HepG2 (cell line): ENCODE results near the gene PHF5A. TPM values are rescaled to one million over a fixed set of nuclear protein-coding genes. Genes with fewer than 3 reads are reported as not detected.

ENCODE experiments used
- MIER3 ChIP-seq: IDR thresholded peaks from 2 replicates; pipeline ENCODE4 v1.6.1; 2016; ENCODE audit warnings: missing compliant biosample characterization, borderline replicate concordance
- POLR2G ChIP-seq: fragments of 200-400 bp; formaldehyde crosslinking; IDR thresholded peaks from 2 replicates; pipeline ENCODE4 v1.6.1; 2018; ENCODE audit warnings: mild to moderate bottlenecking, low read depth, low read length, moderate library complexity
- RNF2 ChIP-seq: fragments of 450-650 bp; conservative IDR thresholded peaks from 2 replicates; pipeline ENCODE4 v1.6.1; 2016; ENCODE audit warnings: low read depth
- SRSF4 ChIP-seq: fragments of 200-400 bp; formaldehyde crosslinking; IDR thresholded peaks from one replicate; pipeline ENCODE4 v1.6.1; 2018; ENCODE audit warnings: mild to moderate bottlenecking, low read depth, low read length, moderate library complexity; ENCODE audit not compliant: poor library complexity, severe bottlenecking
- ZNF160 ChIP-seq: sonication (generic); formaldehyde crosslinking; IDR thresholded peaks from 2 replicates; pipeline ENCODE4 v1.8.0; 2022; ENCODE audit warnings: mild to moderate bottlenecking, inconsistent platforms, missing genetic modification reagents
- ZNF530 ChIP-seq: sonication (generic); formaldehyde crosslinking; IDR thresholded peaks from 2 replicates; pipeline ENCODE4 v1.5.0; 2020; ENCODE audit warnings: low read depth, mild to moderate bottlenecking, missing genetic modification reagents
- ZNF563 ChIP-seq: sonication (generic); formaldehyde crosslinking; IDR thresholded peaks from 2 replicates; pipeline ENCODE4 v1.8.0; 2022; ENCODE audit warnings: mild to moderate bottlenecking, moderate library complexity, missing genetic modification reagents
- ZNF607 ChIP-seq: sonication (generic); formaldehyde crosslinking; IDR thresholded peaks from 2 replicates; pipeline ENCODE4 v1.5.1; 2020; ENCODE audit warnings: missing genetic modification reagents, mild to moderate bottlenecking, borderline replicate concordance
- ZNF709 ChIP-seq: sonication (generic); formaldehyde crosslinking; IDR thresholded peaks from 2 replicates; pipeline ENCODE4 v1.5.0; 2020; ENCODE audit warnings: mild to moderate bottlenecking, missing genetic modification reagents
- ZNF749 ChIP-seq: sonication (generic); formaldehyde crosslinking; IDR thresholded peaks from 2 replicates; pipeline ENCODE4 v1.8.0; 2022; ENCODE audit warnings: mild to moderate bottlenecking, missing genetic modification reagents, moderate library complexity, borderline replicate concordance
- ZNF850 ChIP-seq: sonication (generic); formaldehyde crosslinking; conservative IDR thresholded peaks from 2 replicates; pipeline ENCODE4 v1.9.0; 2021; ENCODE audit warnings: mild to moderate bottlenecking, missing genetic modification reagents
- polyA plus RNA-seq, 8 experiments: library from polyadenylated mRNA; depleted of rRNA in 3 of 8; stranded (reverse) in 7 of 8; unstranded in 1 of 8; fragments of >200 nt; fragmentation: Illumina TruSeq in 4 of 8; extraction: Trizol in 4 of 8; gene quantifications; 2 replicates each; pipeline versions ENCODE4 v1.2.1 to v1.2.3, GENCODE V29; 2011 to 2016; ENCODE audit warnings: low read depth in 4 of 8, missing spikeins in 1 of 8, mixed read lengths in 1 of 8; ENCODE audit not compliant: insufficient read depth in 1 of 8
- total RNA-seq, 5 experiments: library from RNA; depleted of rRNA; stranded (reverse); fragments of >200 nt; fragmentation: Illumina TruSeq; extraction: Trizol; gene quantifications; 2 replicates each; pipeline ENCODE4 v1.2.3, GENCODE V29; 2016; ENCODE audit warnings: low read depth in 1 of 5
- TF ChIP-seq, protein P1 (sequence below): sonication (generic); formaldehyde crosslinking; IDR thresholded peaks from 2 replicates; pipeline ENCODE4 v1.4.0; 2020; ENCODE audit warnings: low read depth, missing genetic modification reagents
- TF ChIP-seq, protein P2 (sequence below): sonication (generic); formaldehyde crosslinking; IDR thresholded peaks from 2 replicates; pipeline ENCODE4 v1.5.0; 2020; ENCODE audit warnings: missing genetic modification reagents, mild to moderate bottlenecking, borderline replicate concordance
- TF ChIP-seq, protein P3 (sequence below): sonication (generic); formaldehyde crosslinking; IDR thresholded peaks from 2 replicates; pipeline ENCODE4; 2020; ENCODE audit warnings: missing genetic modification reagents, mild to moderate bottlenecking, borderline replicate concordance
- TF ChIP-seq, protein P4 (sequence below): sonication (generic); formaldehyde crosslinking; IDR thresholded peaks from 2 replicates; pipeline ENCODE4 v1.4.0; 2020; ENCODE audit warnings: missing genetic modification reagents

Gene PHF5A
- total and polyA plus RNA-seq, 2 of the 13 experiments (the other 11 are each of a cell fraction or from before 2014, with no cell fraction given) = 56.6 to 105 TPM

DNA sequence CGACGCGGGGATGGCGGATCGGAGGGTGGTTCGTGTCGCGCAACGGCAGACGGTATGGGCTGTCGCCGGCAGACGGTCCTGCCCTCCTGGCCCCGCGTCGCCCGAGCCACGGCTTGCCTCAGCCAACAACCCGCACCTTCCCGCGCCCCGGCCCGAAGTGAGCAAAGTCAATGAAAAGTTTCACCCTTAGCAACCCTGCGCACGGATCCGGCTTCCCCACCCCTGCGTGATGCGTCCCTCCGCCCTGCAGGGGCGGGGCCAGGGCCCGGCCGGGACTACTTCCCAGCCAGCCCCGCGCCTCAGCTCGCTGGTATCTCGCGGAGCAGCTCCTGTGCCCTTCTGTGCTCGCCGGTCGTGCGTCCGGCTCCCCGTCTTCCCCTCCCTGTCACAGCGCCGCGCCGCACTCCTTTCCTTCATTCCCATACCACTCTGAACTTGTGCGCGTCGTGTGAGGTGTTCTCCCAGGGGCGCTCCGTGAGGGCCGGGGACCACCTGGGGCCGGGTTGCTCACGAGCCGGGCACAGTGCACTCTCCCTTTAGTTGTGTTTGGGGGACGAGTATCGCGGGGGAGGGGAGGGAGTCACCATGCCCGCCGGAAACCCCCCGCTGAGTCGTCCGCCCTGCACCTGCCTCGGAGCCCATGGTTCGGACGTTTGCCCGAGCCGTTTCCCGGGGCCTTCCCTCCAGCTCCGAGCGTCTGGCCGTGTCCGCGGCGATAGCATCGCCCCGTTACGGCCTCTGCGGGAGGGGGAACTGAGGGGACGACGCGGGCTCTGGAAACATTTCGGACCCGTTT, 21.7 kb downstream of the PHF5A start, which contains the start of gene TOB2 (continued):
- TF ChIP-seq, protein P1, sequence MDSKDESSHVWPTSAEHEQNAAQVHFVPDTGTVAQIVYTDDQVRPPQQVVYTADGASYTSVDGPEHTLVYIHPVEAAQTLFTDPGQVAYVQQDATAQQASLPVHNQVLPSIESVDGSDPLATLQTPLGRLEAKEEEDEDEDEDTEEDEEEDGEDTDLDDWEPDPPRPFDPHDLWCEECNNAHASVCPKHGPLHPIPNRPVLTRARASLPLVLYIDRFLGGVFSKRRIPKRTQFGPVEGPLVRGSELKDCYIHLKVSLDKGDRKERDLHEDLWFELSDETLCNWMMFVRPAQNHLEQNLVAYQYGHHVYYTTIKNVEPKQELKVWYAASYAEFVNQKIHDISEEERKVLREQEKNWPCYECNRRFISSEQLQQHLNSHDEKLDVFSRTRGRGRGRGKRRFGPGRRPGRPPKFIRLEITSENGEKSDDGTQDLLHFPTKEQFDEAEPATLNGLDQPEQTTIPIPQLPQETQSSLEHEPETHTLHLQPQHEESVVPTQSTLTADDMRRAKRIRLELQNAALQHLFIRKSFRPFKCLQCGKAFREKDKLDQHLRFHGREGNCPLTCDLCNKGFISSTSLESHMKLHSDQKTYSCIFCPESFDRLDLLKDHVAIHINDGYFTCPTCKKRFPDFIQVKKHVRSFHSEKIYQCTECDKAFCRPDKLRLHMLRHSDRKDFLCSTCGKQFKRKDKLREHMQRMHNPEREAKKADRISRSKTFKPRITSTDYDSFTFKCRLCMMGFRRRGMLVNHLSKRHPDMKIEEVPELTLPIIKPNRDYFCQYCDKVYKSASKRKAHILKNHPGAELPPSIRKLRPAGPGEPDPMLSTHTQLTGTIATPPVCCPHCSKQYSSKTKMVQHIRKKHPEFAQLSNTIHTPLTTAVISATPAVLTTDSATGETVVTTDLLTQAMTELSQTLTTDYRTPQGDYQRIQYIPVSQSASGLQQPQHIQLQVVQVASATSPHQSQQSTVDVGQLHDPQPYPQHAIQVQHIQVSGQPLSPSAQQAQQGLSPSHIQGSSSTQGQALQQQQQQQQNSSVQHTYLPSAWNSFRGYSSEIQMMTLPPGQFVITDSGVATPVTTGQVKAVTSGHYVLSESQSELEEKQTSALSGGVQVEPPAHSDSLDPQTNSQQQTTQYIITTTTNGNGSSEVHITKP (CRISPR knock-in tag) = peak; percentile 73; the same call in 1 of the 2 replicates
- TF ChIP-seq MIER3 (peak; percentile 96), ZNF563 (CRISPR knock-in tag) (peak; percentile 86), ZNF160 (CRISPR knock-in tag) (peak; percentile 75; the same call in 1 of the 2 replicates), ZNF607 (CRISPR knock-in tag) (peak; percentile 97), ZNF749 (CRISPR knock-in tag) (peak; percentile 58; the same call in 1 of the 2 replicates), POLR2G (peak; percentile 98), SRSF4 (no peak), ZNF850 (CRISPR knock-in tag) (peak; percentile 11; the same call in 1 of the 2 replicates), RNF2 (no peak; the same call in 1 of the 2 replicates), ZNF530 (0 out of 2 replicates have a peak, but pooled peaks have one; percentile 35), ZNF709 (CRISPR knock-in tag) (peak; percentile 97)
- TF ChIP-seq, protein P2, sequence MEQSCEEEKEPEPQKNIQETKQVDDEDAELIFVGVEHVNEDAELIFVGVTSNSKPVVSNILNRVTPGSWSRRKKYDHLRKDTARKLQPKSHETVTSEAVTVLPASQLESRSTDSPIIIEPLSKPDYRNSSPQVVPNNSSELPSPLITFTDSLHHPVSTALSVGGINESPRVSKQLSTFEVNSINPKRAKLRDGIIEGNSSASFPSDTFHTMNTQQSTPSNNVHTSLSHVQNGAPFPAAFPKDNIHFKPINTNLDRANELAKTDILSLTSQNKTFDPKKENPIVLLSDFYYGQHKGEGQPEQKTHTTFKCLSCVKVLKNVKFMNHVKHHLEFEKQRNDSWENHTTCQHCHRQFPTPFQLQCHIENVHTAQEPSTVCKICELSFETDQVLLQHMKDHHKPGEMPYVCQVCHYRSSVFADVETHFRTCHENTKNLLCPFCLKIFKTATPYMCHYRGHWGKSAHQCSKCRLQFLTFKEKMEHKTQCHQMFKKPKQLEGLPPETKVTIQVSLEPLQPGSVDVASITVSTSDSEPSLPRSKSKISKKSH (CRISPR knock-in tag) = peak; percentile 92
- TF ChIP-seq, protein P3, sequence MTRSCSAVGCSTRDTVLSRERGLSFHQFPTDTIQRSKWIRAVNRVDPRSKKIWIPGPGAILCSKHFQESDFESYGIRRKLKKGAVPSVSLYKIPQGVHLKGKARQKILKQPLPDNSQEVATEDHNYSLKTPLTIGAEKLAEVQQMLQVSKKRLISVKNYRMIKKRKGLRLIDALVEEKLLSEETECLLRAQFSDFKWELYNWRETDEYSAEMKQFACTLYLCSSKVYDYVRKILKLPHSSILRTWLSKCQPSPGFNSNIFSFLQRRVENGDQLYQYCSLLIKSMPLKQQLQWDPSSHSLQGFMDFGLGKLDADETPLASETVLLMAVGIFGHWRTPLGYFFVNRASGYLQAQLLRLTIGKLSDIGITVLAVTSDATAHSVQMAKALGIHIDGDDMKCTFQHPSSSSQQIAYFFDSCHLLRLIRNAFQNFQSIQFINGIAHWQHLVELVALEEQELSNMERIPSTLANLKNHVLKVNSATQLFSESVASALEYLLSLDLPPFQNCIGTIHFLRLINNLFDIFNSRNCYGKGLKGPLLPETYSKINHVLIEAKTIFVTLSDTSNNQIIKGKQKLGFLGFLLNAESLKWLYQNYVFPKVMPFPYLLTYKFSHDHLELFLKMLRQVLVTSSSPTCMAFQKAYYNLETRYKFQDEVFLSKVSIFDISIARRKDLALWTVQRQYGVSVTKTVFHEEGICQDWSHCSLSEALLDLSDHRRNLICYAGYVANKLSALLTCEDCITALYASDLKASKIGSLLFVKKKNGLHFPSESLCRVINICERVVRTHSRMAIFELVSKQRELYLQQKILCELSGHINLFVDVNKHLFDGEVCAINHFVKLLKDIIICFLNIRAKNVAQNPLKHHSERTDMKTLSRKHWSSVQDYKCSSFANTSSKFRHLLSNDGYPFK = peak; percentile 71; the same call in 1 of the 2 replicates
- TF ChIP-seq, protein P4, sequence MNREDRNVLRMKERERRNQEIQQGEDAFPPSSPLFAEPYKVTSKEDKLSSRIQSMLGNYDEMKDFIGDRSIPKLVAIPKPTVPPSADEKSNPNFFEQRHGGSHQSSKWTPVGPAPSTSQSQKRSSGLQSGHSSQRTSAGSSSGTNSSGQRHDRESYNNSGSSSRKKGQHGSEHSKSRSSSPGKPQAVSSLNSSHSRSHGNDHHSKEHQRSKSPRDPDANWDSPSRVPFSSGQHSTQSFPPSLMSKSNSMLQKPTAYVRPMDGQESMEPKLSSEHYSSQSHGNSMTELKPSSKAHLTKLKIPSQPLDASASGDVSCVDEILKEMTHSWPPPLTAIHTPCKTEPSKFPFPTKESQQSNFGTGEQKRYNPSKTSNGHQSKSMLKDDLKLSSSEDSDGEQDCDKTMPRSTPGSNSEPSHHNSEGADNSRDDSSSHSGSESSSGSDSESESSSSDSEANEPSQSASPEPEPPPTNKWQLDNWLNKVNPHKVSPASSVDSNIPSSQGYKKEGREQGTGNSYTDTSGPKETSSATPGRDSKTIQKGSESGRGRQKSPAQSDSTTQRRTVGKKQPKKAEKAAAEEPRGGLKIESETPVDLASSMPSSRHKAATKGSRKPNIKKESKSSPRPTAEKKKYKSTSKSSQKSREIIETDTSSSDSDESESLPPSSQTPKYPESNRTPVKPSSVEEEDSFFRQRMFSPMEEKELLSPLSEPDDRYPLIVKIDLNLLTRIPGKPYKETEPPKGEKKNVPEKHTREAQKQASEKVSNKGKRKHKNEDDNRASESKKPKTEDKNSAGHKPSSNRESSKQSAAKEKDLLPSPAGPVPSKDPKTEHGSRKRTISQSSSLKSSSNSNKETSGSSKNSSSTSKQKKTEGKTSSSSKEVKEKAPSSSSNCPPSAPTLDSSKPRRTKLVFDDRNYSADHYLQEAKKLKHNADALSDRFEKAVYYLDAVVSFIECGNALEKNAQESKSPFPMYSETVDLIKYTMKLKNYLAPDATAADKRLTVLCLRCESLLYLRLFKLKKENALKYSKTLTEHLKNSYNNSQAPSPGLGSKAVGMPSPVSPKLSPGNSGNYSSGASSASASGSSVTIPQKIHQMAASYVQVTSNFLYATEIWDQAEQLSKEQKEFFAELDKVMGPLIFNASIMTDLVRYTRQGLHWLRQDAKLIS = peak; percentile 96
